Fibroblast of skin of right biceps (primary cell): ENCODE data around the gene GSTA1.
A peak's percentile ranks its signal among the peaks of the same experiment; 100 is the strongest.

Experiments used
- DNase-seq: peaks from one replicate; pipeline ENCODE4 v3.0.0-alpha.2; 2013

Gene GSTA1

DNA sequence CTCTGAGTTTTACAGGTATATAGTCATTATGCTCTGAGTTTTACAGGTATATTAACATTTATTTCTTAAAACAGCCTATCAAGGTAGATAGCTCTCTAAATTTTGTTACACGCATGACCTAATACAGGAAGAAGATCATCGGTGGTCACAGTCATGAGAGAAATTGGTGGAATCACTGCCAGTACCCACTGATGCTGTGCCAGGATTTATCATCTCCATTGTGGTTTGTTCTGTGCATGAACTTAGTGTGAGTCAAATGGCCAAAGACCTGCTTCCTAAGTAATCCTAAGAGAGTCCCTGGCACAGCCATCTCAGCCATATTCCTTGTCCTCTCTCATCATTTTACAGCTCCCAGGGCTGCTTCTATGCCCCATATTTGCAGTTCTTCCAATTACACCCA lies 50.5 kb downstream of the GSTA1 start:
- peak; percentile 32 for DNase-seq

DNA sequence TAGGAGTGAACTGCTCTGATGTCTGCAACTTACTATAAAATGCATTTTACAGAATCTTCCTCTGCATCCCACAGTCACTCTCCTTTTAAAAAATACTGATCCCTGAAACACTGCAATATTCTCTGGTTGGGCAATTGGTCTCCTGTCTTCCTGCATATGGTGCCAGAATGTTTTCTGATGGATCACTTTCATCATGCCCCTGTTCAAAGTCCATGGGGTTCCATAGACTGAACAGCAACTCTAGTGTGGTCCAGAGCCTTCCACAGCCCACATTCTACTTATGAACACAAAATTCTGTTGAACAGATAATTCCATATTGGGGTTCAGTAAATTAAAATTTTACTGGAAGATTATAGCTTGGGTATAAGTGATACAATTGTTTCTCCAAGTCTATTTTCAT lies 51.3 kb downstream of the GSTA1 start:
- DNase-seq: no peak

DNA sequence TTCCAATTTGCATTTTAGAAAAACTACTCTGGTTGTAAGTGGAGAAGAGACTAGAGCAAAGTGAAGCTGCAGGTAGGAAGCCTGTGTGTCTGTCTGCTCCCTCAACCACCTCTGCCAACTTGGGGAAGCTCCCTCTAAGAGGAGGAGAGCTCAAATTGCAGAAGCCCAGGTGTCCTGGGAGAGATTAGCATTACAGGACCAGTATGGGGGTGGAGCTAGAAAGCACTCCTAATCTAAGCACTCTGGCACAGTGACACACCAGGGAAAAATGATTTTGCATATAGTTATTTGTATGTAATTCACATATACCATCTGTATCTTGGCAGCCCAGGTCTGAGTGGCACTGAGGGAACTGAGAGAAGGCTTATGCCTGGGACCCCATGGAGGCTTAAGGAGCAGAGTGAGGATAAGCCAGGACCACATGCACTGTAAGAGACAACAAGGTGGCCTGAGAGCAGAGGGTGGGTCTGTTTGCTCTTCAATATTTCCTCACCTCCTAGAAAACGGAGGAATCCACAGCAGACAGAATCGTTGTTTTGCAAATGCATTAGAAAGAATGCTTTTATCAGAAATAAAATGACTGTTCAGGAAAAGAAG lies 54.0 kb downstream of the GSTA1 start:
- DNase-seq: no peak

DNA sequence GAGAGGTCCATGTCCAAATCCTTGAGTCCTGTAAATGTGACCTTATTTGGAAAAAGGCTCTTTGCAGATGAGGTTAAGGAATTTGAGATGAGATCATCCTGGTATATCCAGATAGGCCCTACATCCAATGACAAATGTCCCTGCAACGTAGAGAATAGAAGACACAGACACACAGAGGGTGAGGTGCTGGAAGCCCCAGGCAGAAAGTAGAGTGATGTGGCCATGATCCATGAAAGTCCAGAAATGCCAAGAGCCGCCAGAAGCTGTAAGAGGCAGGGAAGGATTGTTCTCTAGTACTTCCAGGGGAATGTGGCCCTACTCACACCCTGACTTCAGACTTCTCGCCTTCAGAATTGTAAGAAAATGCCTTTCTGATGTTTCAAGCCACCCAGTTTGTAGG lies 56.3 kb downstream of the GSTA1 start:
- DNase-seq: peak; percentile 94

DNA sequence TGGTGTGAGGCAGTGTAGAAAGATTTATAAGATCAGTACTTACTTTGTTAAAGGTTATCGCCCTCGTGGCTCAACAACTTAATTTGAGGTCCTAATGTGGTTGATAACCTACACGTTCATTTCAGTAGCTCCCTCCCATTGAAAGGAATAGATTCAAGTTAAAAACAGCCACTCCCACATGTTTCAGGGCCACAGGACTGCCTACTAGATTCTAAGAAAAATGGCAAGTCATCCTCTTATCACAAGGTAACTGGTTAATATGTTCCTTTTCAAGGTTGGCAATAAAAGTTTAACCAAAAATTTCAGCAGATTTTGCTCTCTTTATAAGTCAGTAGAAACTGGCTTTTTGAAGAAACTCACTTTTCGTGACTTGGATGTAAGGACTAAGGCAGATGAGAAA lies 57.4 kb downstream of the GSTA1 start:
- DNase-seq: no peak

DNA sequence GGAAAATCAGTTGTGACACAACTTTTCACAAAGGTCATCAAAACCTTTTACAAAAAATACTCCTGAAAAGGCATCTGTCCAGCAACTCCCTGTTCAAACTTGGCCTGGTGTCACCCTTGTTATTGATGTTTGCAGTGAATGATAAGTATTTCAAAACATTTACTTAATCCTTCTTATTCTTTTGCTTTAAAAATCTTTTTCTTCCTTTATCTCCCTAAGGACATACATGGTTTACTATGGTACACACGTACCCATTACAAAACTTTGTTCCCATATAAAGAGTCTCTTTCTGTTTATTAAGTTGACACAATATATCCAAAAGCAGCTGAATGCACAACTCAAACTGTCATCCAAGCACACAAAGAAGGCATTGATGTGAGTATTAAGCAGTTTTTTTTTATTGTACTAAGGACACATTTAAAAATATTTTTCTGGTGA lies 57.8 kb downstream of the GSTA1 start:
- no peak for DNase-seq

DNA sequence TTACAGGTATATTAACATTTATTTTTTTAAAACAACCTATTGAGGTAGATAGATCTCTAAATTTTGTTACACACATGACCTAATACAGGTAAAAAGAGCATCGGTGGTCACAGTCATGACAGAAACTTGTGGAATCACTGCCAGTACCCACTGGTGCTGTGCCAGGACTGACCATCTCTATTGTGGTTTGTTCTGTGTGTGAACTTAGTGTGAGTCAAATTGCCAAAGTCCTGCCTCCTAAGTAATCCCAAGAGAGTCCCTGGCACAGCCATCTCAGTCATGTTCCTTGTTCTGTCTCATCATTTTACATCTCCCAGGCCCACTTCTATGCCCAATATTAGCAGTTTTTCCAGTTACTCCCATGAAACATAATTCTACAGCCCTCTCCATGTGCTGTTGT lies 61.7 kb downstream of the GSTA1 start:
- no peak for DNase-seq
